H1 (cell line): Measurements from ENCODE around the gene HIPK2.

Source experiments
- CHD2 ChIP-seq: IDR thresholded peaks from 2 replicates; pipeline ENCODE4 v1.6.1; 2012; ENCODE audit warnings: low read length, improper control_type of control experiment
- NANOG ChIP-seq: IDR thresholded peaks from 2 replicates; pipeline ENCODE4 v1.6.1; 2011; ENCODE audit warnings: low read length, low read depth, mild to moderate bottlenecking, inconsistent platforms; ENCODE audit not compliant: insufficient read depth, poor library complexity, severe bottlenecking
- PHF8 ChIP-seq: fragments of 200-600 bp; sonication (generic); conservative IDR thresholded peaks from 2 replicates; pipeline ENCODE4 v1.7.1; 2012; ENCODE audit warnings: low read depth, mild to moderate bottlenecking, inconsistent platforms, low read length, moderate library complexity
- POLR2A ChIP-seq, 2 experiments: IDR thresholded peaks; 1 replicate in 1 of 2; 2 replicates in 1 of 2; pipeline ENCODE4 v1.6.1; 2011; ENCODE audit warnings: low read depth in 2 of 2, low read length in 2 of 2, mild to moderate bottlenecking in 2 of 2; ENCODE audit errors: control extremely low read depth in 1 of 2
- POU5F1 ChIP-seq: IDR thresholded peaks from 2 replicates; pipeline ENCODE4 v1.6.1; 2011; ENCODE audit warnings: low read depth, mild to moderate bottlenecking, low read length, moderate library complexity
- RAD21 ChIP-seq, 2 experiments: IDR thresholded peaks in 1 of 2; conservative IDR thresholded peaks in 1 of 2; 2 replicates each; pipeline ENCODE4 v1.6.1; 2011; ENCODE audit warnings: low read depth in 2 of 2, low read length in 2 of 2, improper control_type of control experiment in 1 of 2, inconsistent platforms in 1 of 2, mild to moderate bottlenecking in 1 of 2, moderate library complexity in 1 of 2
- SAP30 ChIP-seq: fragments of 300-600 bp; sonication (generic); IDR thresholded peaks from 2 replicates; pipeline ENCODE4 v1.7.1; 2012; ENCODE audit warnings: low read length, moderate library complexity, mild to moderate bottlenecking, inconsistent platforms; ENCODE audit not compliant: insufficient read depth, insufficient replicate concordance
- SIN3A ChIP-seq, 2 experiments: IDR thresholded peaks in 1 of 2; conservative IDR thresholded peaks in 1 of 2; 2 replicates each; pipeline ENCODE4 v1.6.1; 2011 to 2012; ENCODE audit warnings: low read length in 2 of 2, improper control_type of control experiment in 1 of 2, low read depth in 1 of 2, mild to moderate bottlenecking in 1 of 2
- SP1 ChIP-seq: IDR thresholded peaks from 2 replicates; pipeline ENCODE4 v1.6.1; 2011; ENCODE audit warnings: low read depth, low read length
- ZNF274 ChIP-seq: IDR thresholded peaks from 2 replicates; pipeline ENCODE4 v1.7.0; 2012; ENCODE audit warnings: low read length, borderline replicate concordance; ENCODE audit errors: extremely low read depth
- TF ChIP-seq, protein P1 (sequence below), 3 experiments: IDR thresholded peaks; 1 replicate in 2 of 3; 2 replicates in 1 of 3; pipeline versions ENCODE4 v1.5.1 to v1.6.1; 2011; ENCODE audit warnings: low read length in 3 of 3, mild to moderate bottlenecking in 3 of 3, inconsistent platforms in 2 of 3, low read depth in 1 of 3, moderate library complexity in 1 of 3; ENCODE audit not compliant: insufficient read depth in 1 of 3; ENCODE audit errors: control extremely low read depth in 1 of 3
- TF ChIP-seq, protein P2 (sequence below): IDR thresholded peaks from 2 replicates; pipeline ENCODE4 v1.6.1; 2011; ENCODE audit warnings: low read length, improper control_type of control experiment

DNA sequence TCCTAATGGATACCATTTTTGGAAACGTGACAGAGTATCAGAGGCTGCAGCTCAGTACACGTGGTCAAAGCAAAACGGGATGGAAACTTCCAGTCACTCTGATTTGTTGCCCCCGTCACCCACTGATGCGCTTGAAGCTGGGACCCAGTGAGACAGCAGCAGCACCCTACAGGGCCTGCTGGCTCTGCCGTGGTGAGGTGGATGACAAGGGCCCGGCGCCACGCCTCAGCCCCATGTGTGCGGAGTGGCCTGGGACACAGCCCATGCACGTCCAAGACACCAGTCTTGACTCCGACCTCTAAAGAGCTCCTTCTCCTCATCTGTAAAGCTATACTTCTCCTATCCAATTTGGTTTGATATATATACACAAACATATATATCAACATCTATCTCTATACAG, 215.3 kb downstream of the HIPK2 start:
- TF ChIP-seq, protein P1, sequence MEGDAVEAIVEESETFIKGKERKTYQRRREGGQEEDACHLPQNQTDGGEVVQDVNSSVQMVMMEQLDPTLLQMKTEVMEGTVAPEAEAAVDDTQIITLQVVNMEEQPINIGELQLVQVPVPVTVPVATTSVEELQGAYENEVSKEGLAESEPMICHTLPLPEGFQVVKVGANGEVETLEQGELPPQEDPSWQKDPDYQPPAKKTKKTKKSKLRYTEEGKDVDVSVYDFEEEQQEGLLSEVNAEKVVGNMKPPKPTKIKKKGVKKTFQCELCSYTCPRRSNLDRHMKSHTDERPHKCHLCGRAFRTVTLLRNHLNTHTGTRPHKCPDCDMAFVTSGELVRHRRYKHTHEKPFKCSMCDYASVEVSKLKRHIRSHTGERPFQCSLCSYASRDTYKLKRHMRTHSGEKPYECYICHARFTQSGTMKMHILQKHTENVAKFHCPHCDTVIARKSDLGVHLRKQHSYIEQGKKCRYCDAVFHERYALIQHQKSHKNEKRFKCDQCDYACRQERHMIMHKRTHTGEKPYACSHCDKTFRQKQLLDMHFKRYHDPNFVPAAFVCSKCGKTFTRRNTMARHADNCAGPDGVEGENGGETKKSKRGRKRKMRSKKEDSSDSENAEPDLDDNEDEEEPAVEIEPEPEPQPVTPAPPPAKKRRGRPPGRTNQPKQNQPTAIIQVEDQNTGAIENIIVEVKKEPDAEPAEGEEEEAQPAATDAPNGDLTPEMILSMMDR (IDR thresholded peaks at IDR 0.05; ENCODE audit: control extremely low read depth in 1 of 3, insufficient read depth in 1 of 3, low read depth in 1 of 3, low read length in 3 of 3), result no peak
- TF ChIP-seq, protein P2, sequence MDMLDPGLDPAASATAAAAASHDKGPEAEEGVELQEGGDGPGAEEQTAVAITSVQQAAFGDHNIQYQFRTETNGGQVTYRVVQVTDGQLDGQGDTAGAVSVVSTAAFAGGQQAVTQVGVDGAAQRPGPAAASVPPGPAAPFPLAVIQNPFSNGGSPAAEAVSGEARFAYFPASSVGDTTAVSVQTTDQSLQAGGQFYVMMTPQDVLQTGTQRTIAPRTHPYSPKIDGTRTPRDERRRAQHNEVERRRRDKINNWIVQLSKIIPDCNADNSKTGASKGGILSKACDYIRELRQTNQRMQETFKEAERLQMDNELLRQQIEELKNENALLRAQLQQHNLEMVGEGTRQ, result no peak
- no peak for TF ChIP-seq NANOG
- TF ChIP-seq SIN3A (conservative IDR thresholded peaks at IDR 0.05 in 1 of 2, IDR thresholded peaks at IDR 0.05 in 1 of 2; ENCODE audit: low read depth in 1 of 2, low read length in 2 of 2), result no peak
- no peak for TF ChIP-seq ZNF274
- no peak for TF ChIP-seq SP1
- no peak for TF ChIP-seq CHD2
- TF ChIP-seq POLR2A (IDR thresholded peaks at IDR 0.05; ENCODE audit: control extremely low read depth in 1 of 2, low read depth in 2 of 2, low read length in 2 of 2), result no peak
- no peak for TF ChIP-seq SAP30
- TF ChIP-seq RAD21 (IDR thresholded peaks at IDR 0.05 in 1 of 2, conservative IDR thresholded peaks at IDR 0.05 in 1 of 2; ENCODE audit: low read depth in 2 of 2, low read length in 2 of 2), result no peak
- no peak for TF ChIP-seq PHF8
- no peak for TF ChIP-seq POU5F1
